22Rv1 (cell line): ENCODE results near the gene KRT38.

ENCODE experiments used
- H3K27ac ChIP-seq: fragments of 450-650 bp; 2 replicates; pipeline ENCODE4 v1.5.1; 2017
- ZFX ChIP-seq: fragments of 450-650 bp; IDR thresholded peaks from 2 replicates; pipeline ENCODE4 v1.6.1; 2017; ENCODE audit warnings: antibody characterized with exemption, borderline replicate concordance
- TF ChIP-seq, protein P1 (sequence below): fragments of 450-650 bp; IDR thresholded peaks from 2 replicates; pipeline ENCODE4 v1.5.1; 2017; ENCODE audit warnings: mild to moderate bottlenecking

The KRT38 gene

DNA sequence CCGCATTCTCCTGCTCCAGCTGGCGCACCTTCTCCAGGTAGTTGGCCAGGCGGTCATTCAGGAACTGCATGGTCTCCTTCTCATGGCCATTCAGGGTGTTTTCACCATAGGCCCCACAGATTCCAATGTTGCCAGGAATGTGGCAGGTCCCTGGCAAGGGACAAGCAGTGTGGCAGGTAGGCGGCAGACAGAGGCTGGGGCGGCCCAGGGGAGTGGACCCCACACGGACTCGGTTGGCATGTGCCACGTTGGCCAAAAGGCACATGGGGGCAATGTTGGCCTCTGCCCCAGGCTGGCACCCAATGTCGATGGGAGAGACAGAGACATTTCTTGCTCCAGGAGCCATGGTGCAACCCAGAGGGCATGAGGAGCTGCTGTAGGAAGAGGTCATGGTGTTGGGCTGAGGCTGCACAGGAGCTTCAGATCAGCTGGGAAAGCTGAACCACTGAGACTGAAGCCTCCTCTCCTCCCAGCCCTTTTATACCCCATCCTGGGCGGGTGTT is at the start of gene KRT38:
Gene KRT38 (minus strand): TSS at position 453 of the 503 bp plus-strand sequence. CDS start 62 bp downstream, at position 391.
- TF ChIP-seq ZFX = no peak
- TF ChIP-seq, protein P1, sequence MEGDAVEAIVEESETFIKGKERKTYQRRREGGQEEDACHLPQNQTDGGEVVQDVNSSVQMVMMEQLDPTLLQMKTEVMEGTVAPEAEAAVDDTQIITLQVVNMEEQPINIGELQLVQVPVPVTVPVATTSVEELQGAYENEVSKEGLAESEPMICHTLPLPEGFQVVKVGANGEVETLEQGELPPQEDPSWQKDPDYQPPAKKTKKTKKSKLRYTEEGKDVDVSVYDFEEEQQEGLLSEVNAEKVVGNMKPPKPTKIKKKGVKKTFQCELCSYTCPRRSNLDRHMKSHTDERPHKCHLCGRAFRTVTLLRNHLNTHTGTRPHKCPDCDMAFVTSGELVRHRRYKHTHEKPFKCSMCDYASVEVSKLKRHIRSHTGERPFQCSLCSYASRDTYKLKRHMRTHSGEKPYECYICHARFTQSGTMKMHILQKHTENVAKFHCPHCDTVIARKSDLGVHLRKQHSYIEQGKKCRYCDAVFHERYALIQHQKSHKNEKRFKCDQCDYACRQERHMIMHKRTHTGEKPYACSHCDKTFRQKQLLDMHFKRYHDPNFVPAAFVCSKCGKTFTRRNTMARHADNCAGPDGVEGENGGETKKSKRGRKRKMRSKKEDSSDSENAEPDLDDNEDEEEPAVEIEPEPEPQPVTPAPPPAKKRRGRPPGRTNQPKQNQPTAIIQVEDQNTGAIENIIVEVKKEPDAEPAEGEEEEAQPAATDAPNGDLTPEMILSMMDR = no peak
- H3K27ac ChIP-seq = no peak within 1 kb of the TSS

DNA sequence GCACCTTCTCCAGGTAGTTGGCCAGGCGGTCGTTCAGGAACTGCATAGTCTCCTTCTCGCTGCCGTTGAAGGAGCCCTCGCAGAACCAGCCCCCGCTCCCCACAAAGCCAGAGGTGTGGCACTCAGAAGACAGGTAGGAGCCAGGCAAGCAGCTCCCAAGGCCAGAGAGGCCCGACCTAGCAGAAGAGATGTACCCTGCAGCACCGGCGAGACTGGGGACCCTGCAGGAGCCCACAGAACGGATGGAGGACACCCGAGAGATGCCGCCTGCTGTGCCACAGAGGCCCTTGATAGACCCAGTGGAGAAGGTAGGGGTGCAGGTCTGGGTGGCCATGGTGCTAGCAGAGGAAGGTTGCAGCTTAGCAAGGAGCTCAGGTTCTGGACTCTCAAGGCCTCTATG is 48.7 kb upstream of the KRT38 start, which contains the start of gene KRT36:
Gene KRT36 (minus strand): TSS at position 380 of the 400 bp plus-strand sequence. CDS start 46 bp downstream, at position 334.
- H3K27ac ChIP-seq = no peak within 1 kb of the TSS
- TF ChIP-seq, protein P1 = no peak
- no peak for TF ChIP-seq ZFX

DNA sequence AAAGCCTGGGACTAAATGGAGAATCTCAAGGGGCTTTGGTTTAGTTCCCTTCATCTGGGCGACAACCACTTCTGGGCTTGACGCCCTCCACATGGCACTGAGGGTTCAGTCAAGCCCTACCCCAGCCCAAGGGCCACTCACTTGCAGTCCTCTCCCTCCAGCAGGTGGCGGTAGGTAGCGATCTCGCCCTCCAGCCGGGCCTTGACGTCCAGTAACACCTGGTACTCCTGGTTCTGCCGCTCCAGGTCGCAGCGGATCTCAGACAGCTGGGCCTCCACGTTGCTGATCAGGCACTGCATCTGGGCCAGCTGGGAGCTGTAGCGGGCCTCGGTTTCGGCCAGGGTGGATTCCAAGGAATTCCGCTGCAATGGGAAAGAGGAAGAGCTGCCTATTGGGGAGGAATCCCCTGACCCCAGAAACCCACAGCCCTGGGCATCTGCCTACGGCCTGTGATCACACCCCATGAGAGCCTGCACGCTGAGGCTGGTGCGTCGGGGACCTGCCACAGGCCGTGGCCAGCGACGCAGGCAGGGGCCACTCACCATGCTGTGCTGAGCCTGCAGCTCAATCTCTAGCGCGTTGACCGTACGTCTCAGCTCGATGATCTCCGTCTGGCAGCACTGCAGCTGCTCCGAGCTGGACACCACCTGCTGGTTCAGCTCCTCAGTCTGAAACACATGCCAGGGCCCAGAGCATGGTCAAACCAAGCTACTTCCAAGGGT is 46.2 kb upstream of the KRT38 start:
- no peak overlapping the region for H3K27ac ChIP-seq
- TF ChIP-seq, protein P1 = peak; percentile 86
- TF ChIP-seq ZFX = no peak

DNA sequence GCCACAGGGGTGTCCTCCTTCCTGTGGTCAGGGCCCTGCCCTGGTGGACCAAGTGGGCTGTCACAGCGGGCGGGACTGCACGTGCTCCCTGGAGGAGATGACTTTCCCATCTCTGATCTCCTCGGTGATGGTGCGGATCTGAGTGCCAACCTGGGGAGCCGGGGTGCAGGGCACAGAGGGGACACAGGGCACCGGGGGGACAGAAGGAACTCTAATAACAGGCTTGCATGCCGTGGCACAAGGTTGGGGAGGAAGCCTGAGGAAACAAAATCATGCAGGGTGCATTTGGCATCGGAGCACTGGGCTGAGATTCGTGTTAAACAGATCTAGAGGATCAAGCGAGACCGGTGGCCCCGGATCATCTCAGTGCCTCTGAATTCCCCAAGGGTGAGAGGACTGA is 45.5 kb upstream of the KRT38 start:
- no peak overlapping the region for H3K27ac ChIP-seq

DNA sequence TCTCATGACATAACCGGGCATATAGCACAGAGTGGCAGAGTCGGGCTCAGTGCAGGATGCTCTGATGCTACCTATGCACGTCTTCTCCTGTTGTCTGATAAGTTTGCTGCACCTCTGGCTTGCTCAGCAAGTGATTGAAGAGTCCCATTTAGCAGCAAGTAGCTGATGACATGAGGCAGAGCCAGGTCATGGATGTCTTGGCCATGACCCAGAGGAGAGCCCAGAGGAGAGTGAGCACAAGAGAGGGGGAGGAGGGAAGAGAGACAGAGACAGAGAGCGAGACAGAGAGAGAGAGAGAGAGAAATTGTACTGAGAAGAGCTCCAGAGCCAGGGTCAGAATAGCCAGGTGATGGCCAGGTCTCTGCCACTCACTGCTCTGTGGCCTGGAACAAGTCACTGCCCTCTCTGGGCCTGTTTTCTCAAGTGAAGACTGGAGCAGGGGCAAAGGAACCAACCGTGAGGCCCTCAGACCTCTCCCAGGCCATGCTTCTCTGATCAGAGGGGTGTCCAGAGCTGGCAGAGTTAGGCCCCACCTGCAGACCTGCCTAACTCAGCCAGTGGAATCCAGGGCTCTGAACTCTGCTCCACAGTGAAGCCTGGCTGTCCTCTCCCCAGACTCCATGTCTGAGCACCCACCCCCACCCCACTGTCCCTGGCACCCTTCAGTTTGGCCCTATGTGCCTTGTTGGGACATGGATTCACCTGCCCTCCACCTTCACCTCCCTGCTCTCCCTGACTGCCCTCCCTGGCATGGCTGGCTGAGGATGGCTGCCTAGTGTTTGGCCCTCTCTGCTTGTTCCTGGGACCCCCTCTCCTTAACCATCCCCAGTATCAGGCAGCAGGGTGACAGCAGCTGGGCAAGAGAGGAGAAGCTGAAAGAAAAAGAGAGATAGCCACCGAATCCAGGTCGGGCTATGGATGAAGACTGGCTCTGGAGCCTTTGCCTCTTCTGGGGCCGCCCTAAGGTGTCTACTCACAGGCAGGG is 44.4 kb upstream of the KRT38 start:
- TF ChIP-seq, protein P1 = no peak
- no peak for TF ChIP-seq ZFX
- no peak overlapping the region for H3K27ac ChIP-seq

More for the DNA sequence above, 45.5 kb upstream of the KRT38 start:
- TF ChIP-seq ZFX = no peak
- TF ChIP-seq, protein P1 = no peak

DNA sequence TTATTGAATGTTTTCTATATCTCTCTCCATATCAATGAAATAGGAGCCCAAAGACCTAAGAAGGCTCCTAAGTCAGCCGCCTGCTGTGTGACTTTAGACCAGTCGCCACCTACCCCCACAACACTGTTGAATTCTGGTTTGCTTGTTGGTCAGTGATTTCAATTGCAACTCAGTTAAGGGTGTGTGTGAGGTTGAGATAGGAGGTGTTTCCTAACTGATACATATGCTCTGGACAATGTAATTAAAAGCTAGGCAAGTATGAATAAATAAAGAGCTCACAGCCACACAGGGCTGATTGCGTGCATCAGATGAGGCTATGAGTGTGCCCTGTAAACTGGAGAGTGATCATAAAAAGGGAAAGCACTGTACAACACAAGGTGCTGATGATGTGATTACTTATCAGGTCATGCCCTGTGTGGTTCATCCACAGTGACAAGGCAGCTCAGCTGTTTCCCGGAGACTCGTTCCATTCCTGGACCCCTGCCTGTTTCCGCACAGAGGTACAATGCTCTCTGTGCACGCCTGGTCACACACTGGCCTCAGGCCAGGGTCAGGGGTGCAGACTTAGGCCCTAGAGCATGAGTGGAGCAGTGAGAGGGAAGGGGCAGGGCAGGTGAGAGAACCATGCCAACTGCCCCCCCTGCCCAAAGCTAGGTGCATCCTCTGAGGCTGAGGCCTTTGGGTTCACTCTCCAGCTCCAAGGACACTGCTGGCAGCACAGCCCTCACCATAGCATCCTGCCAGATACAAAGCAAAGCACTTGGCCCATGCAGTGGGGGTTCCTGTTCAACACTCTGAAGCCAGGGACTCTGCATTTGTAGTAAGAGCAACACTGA is 43.4 kb upstream of the KRT38 start:
- TF ChIP-seq, protein P1 = no peak
- TF ChIP-seq ZFX = no peak

More for the DNA sequence above, 43.4 kb upstream of the KRT38 start:
- H3K27ac ChIP-seq = no peak overlapping the region
